ENCODE results near the gene BLOC1S6.

BLOC1S6 gene

DNA sequence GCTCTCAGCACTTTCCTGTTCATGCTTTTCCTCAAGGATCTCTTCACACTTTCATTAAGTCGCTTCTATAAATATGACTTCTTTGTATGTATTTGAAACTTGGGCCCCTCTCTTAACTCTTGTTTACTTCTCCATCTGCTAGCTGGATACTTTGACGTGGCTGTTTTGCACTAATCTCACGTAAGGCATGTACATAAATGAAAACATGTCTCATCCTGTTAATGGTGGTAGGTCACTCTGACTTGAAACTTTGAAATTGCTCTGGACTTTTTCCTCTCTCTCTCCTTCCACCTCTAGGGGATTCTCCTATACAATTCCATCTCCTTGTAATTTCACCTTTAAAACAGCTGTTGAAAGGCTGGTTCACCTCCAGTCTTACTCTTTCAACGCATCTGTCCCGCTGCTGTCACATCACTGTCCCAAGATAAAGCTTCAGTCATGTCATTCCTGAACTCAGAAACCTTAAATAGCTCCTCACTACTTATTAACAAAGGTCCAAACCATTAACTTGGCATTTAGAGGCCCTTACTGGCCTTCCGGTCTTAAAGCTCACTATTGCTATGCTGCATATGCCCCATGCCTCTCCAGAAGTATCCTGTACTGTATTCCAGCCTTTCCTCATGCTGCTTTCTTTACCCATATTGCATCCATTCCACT, 1.2 kb downstream of the BLOC1S6 start:
- no peak for DNase-seq

DNA sequence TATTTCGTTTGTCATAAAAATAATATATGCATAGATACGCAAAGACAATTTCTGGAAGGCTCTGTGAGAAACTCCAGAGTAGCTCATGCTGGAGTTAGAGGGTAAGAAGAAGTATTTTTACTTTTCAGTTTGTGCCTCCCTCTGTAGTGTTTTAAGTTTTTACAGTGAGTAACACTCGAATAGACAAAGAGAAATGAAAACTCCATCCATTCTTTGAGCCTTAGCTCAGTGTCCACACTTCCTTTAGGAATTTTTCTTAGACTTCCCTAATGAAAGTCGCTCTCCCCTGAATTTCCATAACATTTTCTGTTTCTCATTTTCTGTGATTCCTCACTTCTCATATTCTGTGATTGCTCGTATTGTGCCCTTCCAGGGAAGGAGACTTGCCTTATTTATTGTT, 2.1 kb downstream of the BLOC1S6 start:
- DNase-seq = no peak

DNA sequence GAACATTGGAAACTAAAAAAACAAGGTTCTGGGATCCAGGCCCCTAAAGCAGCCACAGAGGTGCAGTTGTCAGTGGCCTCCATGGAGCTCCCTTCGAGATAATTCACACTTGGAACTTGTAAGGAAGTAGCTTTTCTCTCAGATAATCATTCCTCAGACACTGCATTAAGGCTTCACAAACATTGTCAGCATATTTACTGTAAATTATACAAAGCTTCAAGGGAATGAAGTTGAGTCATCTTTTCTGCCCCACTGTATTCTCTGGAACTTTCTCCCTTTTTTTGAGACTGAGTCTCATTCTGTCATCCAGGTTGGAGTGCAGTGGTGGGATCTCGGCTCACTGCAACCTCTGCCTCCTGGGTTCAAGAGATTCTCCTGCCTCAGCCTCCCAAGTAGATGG, 7.1 kb downstream of the BLOC1S6 start:
- no peak for DNase-seq

DNA sequence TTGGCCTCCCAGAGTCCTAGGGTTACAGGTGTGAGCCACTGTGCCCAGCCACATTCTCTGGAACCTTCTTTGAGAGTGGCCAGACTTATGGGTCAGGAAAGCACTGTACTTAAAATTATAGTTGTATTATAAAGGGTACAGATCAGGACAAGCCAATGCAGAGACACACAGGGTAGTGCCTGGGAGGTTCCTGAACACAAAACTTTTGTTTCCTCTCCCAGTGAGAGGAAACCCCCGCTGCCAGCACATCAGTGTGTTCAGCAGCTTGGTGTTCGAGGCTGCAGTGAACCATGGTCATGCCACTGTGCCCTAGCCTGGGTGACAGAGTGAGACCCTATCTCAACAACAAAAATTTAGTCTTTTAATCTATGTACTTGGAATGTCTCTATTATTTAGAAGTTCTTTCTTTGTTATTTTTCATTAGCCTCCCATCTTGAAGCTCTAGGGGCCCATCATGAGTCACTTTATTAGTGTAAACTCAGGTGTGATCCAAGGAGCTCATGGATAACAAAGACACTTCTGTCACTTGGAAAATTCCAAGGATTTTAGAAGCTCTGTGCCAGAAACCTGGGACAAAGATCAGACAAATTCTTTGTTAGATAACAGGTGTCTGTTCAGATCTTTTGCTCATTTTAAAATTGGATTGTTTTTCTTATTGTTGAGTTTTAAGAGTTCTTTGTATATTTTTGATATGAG, 7.8 kb downstream of the BLOC1S6 start:
- DNase-seq = no peak

GRCh38 chr15:45603881-45604280, 16.7 kb downstream of the BLOC1S6 start:
- no peak for DNase-seq

GRCh38 chr15:45604326-45604725, 17.1 kb downstream of the BLOC1S6 start:
- DNase-seq = no peak

- DNase-seq = no peak
Measured at GRCh38 chr15:45606413-45606812, 19.2 kb downstream of the BLOC1S6 start.

DNA sequence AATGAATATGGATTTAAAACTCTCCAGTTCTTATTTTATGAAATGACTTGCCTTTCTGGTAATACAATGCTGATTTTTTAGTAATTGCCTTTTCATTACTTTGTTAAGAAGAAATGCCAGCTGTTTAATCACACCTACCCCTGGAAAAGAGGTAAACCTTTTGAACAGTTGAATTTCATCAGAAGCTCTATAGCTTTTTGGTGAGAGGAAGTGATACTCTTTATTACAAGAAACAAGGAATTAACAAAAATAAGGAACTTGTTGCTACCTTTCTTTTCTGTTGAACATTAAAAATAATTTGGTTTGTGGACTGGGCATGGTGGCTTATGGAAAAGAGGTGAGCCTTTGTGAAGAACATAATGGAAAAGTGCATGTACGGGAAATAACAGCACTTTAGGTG, 19.7 kb downstream of the BLOC1S6 start:
- no peak for DNase-seq

DNA sequence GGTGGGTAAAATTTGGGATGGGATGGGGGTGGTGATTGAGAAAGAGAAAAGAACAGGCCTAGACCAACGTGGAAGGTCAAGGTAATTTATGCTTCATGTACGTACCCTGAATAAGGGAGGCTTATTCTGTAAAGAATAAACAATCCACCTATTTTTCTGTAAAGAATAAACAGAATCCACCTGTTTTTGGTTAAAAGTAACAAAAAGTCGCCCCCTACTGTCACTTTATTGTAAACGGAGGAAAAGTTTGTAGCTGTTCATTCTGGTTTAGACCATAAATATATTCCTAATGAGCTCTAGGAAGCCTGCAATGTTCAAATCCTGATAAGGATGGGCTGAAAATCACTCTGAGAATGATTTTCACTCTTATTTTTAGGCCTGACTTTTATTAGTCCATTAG, 24.1 kb downstream of the BLOC1S6 start:
- no peak for DNase-seq

DNA sequence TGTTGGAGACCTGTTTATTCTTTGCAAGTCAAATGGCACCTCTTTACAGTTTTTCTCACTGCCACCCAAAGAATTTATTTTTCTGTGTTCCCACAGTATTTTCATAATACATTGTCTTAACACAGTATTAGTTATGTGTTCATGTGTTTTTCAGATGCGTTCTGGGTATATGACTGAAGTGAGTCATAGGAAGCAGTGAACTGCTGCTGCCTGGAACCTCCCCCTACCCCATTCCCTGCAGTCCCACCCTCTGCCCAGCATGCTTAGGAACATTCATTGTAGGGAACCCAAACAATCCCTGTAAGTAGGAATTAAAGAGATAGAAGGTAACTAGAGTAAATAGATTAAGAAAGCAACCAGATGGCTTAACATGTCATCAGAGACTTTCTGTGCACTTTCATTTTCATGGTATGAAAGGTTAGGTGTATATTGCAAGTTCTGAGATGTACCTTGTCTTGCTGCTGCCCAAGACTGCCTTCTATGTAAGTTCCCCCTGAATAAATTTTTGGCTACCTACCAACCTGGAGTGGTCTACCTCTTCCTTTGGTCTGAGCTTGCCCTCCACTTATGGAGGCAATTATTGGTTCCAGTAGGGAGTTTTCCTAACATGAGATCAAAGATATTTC, 25.7 kb downstream of the BLOC1S6 start:
- no peak for DNase-seq

DNA sequence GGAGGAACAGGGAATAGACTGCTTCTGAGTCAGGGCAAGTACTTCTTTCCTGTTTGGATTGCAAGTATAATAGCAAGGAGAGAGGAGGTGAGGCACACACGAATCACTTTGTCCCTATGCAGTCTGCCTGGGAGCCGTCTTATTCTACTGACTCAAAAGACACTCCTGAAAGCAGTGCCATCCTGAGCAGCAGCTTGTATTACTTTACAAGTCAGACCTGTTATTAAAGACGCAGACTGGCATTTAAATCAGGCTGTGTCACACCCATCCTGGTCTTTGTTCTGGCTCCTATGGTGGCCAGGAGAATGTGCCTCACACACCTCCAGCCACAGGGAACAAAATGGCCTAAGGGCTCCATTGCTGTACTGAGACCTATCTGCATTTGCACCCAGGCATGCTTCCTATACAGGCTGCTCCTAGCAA, 29.7 kb downstream of the BLOC1S6 start:
- no peak for DNase-seq

- DNase-seq = no peak
Measured at GRCh38 chr15:45618813-45619212, 31.6 kb downstream of the BLOC1S6 start.

DNA sequence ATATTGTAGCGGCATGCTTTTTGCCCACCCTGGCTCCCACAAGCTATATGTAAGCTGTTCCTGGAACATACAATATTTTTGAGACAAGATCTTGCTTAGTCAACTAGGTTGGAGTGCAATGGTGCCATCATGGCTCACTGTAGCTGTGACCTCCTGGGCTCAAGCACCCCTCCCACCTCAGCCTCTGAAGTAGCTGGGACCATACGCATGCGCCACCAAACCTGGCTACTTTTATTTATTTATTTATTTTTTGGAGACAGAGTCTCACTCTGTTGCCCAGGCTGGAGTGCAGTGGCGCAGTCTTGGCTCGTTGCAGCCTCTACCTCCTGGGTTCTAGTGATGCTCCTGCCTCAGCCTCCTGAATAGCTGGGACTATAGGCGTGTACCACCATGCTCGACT, 41.0 kb downstream of the BLOC1S6 start:
- DNase-seq = no peak

DNA sequence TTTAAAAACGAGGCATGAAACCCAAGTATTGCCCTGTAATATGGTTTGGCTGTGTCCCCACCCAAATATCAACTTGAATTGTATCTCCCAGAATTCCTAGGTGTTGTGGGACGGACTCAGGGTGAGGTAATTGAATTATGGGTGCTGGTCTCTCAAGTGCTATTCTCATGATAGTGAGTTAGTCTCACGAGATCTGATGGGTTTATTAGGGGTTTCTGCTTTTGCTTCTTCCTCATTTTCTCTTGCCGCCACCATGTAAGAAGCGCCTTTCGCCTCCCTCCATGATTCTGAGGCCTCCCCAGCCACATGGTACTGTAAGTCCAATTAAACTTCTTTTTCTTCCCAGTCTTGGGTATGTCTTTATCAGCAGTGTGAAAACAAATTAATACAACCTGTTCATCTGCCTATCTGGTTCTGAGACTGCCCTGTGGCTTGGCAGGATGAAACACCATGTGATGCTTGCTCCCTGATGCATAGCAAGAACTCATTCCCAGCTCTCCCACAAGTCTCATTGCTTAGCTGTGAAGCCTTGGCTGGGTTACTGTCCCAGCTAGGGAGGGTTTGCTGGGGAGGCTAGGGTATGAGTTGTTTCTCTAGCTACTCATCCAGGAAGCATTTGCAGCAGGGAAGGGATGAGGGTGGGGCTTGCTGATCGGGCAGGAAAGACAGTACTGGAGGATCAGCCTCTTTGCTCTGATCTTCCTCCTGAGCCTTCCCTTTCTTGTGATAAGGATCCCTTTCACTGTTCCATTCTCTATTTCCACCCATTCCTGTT, 43.9 kb downstream of the BLOC1S6 start:
- DNase-seq = no peak

DNA sequence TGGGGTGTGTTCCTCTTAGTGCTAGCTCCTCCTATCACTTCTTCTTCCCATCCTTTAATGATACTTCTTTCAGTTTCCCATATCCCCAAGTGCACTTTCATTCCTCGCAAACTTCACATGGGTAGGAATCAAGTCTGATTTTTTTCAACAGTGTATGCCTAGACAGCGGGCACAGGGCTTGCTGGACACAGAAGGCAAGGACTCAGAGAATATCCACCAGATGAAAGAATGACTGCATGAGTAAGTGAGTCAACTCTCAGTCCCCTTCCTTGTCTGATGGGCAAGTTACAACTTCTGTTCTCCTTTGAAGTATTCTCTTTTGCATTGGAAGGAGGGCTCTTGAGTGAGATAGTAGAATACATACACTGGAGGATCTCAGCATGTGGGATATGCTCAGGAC, 44.6 kb downstream of the BLOC1S6 start:
- DNase-seq = no peak

DNA sequence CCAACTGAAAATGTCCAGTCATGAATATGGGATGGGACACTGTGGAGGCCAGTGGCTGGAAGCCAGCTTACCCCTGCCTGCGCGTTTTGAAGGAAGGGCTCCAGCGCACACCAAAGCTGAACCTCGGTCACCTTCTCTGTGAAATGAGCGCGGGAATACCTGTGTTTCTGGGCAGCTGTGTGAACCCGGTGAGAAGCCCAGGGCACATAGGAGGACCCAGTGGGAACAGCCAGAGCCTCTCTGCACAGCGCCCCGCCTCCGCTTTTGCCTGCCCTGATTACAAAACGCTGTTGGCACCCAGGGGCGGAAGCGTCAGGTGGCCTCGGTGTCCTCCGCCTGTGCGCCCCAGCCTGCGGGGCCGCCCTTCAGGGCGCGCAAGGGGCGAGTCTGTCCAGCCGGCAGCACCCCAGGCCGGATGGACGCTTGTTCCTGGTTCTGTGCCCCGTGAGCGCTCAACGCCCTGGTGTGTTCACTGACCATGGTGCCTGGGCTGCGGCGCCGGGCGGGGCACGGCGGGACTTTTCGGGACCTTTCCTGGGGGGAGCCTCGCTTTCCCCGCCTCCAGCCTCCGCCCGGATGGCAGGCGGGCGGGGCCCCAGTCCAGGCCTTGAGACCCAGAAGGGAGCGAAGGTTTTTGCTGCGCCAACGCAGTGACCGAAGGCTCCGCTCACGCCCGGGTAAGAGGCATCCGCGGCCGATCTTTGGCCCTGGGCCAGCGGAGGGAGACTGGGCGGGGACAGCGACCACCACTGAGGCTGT, 47.4 kb downstream of the BLOC1S6 start, which contains the start of gene SQOR:
TSS of gene SQOR (plus strand) at position 598 of the 759 bp plus-strand sequence. CDS start 23,895 bp downstream, outside the sequence.
- no peak for DNase-seq

DNA sequence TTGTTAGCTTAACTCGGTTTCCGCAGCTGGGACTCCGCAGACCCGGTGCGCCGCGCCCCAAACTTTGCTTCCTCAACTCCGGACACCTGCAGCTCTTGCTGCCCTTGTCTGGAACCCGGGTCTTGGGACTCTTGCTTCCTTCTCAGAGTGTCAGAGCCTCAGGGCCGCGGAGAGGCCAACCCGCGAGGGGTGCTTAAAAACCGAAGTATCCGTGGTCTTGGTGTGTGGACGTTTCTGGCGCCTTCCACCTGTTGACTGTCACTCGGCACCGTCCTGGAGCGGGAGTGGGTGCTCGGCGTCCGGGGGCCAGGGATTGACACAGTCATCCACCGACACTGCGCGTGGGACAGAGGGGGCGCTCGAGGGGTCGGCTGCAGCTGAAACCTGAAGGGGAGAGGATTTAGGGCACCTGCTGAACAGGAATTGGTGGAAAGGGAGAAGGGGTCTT, 48.0 kb downstream of the BLOC1S6 start:
- no peak for DNase-seq

GRCh38 chr15:45635763-45636292, 48.6 kb downstream of the BLOC1S6 start:
- DNase-seq = no peak

GRCh38 chr15:45637141-45637540, 50.0 kb downstream of the BLOC1S6 start:
- no peak for DNase-seq

DNA sequence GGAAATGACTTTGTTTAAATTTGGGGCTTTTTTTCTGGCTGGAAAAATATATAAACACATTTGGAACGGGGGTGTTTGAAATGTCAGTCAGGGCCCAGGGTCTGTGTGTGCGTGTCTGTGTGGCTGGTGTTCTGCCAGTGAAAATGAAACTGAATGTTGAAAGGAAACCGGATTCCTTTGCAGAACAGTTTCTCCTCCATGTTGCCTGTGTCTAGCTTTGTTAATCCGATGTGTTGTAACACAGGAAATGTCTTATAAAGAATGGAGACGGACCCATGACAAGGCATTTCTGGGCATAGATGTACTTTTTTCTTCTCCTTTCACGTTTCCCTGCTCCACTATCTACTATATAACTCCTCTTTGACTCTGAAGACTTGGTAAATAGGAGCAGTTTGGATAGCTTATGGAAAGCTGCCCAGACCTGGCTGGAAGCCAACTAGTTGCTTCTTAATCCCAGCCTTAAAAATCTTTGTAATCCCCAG, 50.4 kb downstream of the BLOC1S6 start:
- DNase-seq = no peak

DNA sequence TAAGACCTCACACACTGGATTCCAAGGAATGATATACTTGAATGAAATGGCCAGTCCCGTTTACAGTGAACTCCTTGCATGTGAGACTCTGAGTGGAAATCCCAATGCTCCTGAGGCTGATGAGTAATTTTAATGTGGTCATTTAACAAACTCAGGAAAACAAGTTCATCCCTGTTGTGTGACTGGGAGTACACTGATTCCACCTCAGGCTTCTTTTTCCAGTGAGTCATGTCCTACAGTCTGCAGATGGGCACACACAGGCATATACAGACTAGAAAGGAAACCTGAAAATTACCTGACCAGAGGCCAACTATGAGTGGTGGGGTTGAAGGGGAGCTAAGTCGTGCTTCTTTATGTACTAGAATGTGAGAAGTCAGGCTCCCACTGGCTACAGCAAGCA, 53.4 kb downstream of the BLOC1S6 start:
- DNase-seq = no peak

- no peak for DNase-seq
Measured at GRCh38 chr15:45641374-45641781, 54.2 kb downstream of the BLOC1S6 start.
